WTC11 (cell line): ENCODE data around the gene UTP4. TPM values are rescaled to one million over a fixed set of nuclear protein-coding genes. Genes with fewer than 3 reads are reported as not detected.

ENCODE experiments used
- ATAC-seq: fragments of 200-7000 bp; cut with Tn5 transposase; 2 replicates; pipeline ENCODE4 v1.10.0; 2021; ENCODE audit warnings: mild to moderate bottlenecking, moderate library complexity
- CTCF ChIA-PET: fragments of 300-600 bp; sonication (Branson Sonifier 250); formaldehyde crosslinking; loops from one replicate; lab custom pipeline; 2021; ENCODE audit warnings: antibody characterized with exemption; lab: Charles Lee
- POLR2A ChIA-PET: fragments of 350-600 bp; sonication (Branson Sonifier 250); formaldehyde crosslinking; loops from one replicate; lab custom pipeline; 2021; ENCODE audit warnings: antibody characterized with exemption; lab: Charles Lee
- DNase-seq: peaks from one replicate; pipeline ENCODE4 v3.0.0; 2021; ENCODE audit warnings: low spot score
- H3K27ac Mint-ChIP-seq: 2 replicates; pipeline ENCODE4 v1.8.0; 2021; ENCODE audit warnings: mixed read lengths
- H3K27me3 Mint-ChIP-seq: 2 replicates; pipeline ENCODE4 v1.8.0; 2021; ENCODE audit warnings: low read depth, mild to moderate bottlenecking, moderate library complexity, mixed read lengths
- H3K36me3 Mint-ChIP-seq: 2 replicates; pipeline ENCODE4 v1.8.0; 2021; ENCODE audit warnings: mixed read lengths
- H3K4me1 Mint-ChIP-seq: 2 replicates; pipeline ENCODE4 v1.8.0; 2022; ENCODE audit warnings: mixed read lengths
- H3K4me3 Mint-ChIP-seq: 2 replicates; pipeline ENCODE4 v1.8.0; 2021; ENCODE audit warnings: mild to moderate bottlenecking, moderate library complexity, mixed read lengths
- H3K9me3 Mint-ChIP-seq: 2 replicates; pipeline ENCODE4 v1.8.0; 2021; ENCODE audit warnings: mixed read lengths
- ARID4B ChIP-seq: sonication (generic); formaldehyde crosslinking; IDR thresholded peaks from 2 replicates; pipeline ENCODE4 v1.8.0; 2023; ENCODE audit warnings: missing genetic modification reagents, mild to moderate bottlenecking, borderline replicate concordance
- ATF1 ChIP-seq: sonication (generic); formaldehyde crosslinking; IDR thresholded peaks from 2 replicates; pipeline ENCODE4 v1.8.1; 2023; ENCODE audit warnings: mild to moderate bottlenecking, moderate library complexity, missing genetic modification reagents
- ATF2 ChIP-seq: sonication (generic); formaldehyde crosslinking; IDR thresholded peaks from 2 replicates; pipeline ENCODE4 v1.8.1; 2022; ENCODE audit warnings: low read depth, missing genetic modification reagents, borderline replicate concordance
- ATF3 ChIP-seq: sonication (generic); formaldehyde crosslinking; conservative IDR thresholded peaks from 2 replicates; pipeline ENCODE4 v1.8.1; 2022; ENCODE audit warnings: mild to moderate bottlenecking, missing genetic modification reagents
- FOXJ3 ChIP-seq: sonication (generic); formaldehyde crosslinking; IDR thresholded peaks from 2 replicates; pipeline ENCODE4 v1.9.0; 2021; ENCODE audit warnings: missing genetic modification reagents, mild to moderate bottlenecking, borderline replicate concordance
- FOXP1 ChIP-seq: sonication (generic); formaldehyde crosslinking; IDR thresholded peaks from 2 replicates; pipeline ENCODE4 v1.8.0; 2022; ENCODE audit warnings: missing genetic modification reagents, mild to moderate bottlenecking, moderate library complexity, borderline replicate concordance
- IRF2 ChIP-seq: sonication (generic); formaldehyde crosslinking; IDR thresholded peaks from 2 replicates; pipeline ENCODE4 v1.8.0; 2022; ENCODE audit warnings: low read depth, missing genetic modification reagents, borderline replicate concordance
- MYBL2 ChIP-seq: sonication (generic); formaldehyde crosslinking; IDR thresholded peaks from 2 replicates; pipeline ENCODE4 v1.8.1; 2023; ENCODE audit warnings: mild to moderate bottlenecking, moderate library complexity, missing genetic modification reagents
- NFE2L1 ChIP-seq: sonication (generic); formaldehyde crosslinking; IDR thresholded peaks from 2 replicates; pipeline ENCODE4 v1.8.1; 2023; ENCODE audit warnings: missing genetic modification reagents
- NFYB ChIP-seq: sonication (generic); formaldehyde crosslinking; conservative IDR thresholded peaks from 2 replicates; pipeline ENCODE4 v1.8.0; 2022; ENCODE audit warnings: low read depth, missing genetic modification reagents
- PRRX2 ChIP-seq: fragments of 250-450 bp; sonication (Bioruptor Pico); IDR thresholded peaks from 2 replicates; pipeline ENCODE4 v1.8.0; 2021; ENCODE audit warnings: mild to moderate bottlenecking
- ZNF263 ChIP-seq: sonication (generic); formaldehyde crosslinking; IDR thresholded peaks from 2 replicates; pipeline ENCODE4 v1.8.1; 2022; ENCODE audit warnings: low read depth, mild to moderate bottlenecking, moderate library complexity, missing genetic modification reagents
- ZNF416 ChIP-seq: fragments of 250-450 bp; sonication (Bioruptor Pico); IDR thresholded peaks from 2 replicates; pipeline ENCODE4 v1.9.0; 2021; ENCODE audit warnings: mild to moderate bottlenecking, inconsistent platforms
- ZNF512 ChIP-seq: sonication (generic); formaldehyde crosslinking; IDR thresholded peaks from 2 replicates; pipeline ENCODE4 v1.8.1; 2022; ENCODE audit warnings: missing genetic modification reagents, borderline replicate concordance
- ZSCAN18 ChIP-seq: fragments of 250-450 bp; sonication (Bioruptor Pico); IDR thresholded peaks from 2 replicates; pipeline ENCODE4 v2.1.2; 2022; ENCODE audit warnings: mild to moderate bottlenecking, moderate library complexity
- total RNA-seq: library from RNA; stranded (reverse); gene quantifications from 3 replicates; pipeline ENCODE4 v1.2.3, GENCODE V29; 2021
- TF ChIP-seq, protein P1 (sequence below): sonication (generic); formaldehyde crosslinking; IDR thresholded peaks from 2 replicates; pipeline ENCODE4 v1.8.1; 2023; ENCODE audit warnings: mild to moderate bottlenecking, moderate library complexity, missing genetic modification reagents
- TF ChIP-seq, protein P2 (sequence below): fragments of 250-450 bp; sonication (Bioruptor Pico); conservative IDR thresholded peaks from 2 replicates; pipeline ENCODE4 v1.9.0; 2021; ENCODE audit warnings: mild to moderate bottlenecking

Gene UTP4
- total RNA-seq, 1 experiment from 2014 or later, result 85.7 TPM

DNA sequence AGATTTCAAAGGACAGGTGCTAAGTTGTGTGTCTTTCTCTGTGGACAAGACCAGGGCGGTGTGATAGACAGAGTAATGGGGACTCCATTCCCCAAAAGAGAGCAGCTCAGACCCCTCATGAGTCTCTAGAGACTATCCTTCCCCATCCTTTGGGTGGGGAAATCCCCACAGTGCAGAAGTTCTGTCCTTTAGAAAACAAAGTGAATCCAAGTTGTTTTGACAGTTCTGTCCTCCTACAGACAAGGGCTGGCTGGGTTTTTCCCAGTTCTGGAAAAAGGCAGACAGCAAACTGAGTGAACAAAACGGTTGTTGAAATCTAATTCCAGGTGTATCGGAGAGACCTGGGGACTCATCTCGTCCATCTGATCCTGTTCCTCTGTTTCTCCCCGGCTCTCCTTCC lies 37.9 kb upstream of the UTP4 start:
- Mint-ChIP-seq H3K36me3 (no peaks in the 10 kb centered on the region), H3K4me1 (peaks cover 38% of the 10 kb centered on the region), H3K27me3 (no peaks in the 10 kb centered on the region), H3K27ac (no peak overlapping the region), H3K4me3 (no peak overlapping the region), H3K9me3 (no peaks in the 10 kb centered on the region)
- no peak for TF ChIP-seq PRRX2 (CRISPR knock-in tag)
- TF ChIP-seq, protein P1, sequence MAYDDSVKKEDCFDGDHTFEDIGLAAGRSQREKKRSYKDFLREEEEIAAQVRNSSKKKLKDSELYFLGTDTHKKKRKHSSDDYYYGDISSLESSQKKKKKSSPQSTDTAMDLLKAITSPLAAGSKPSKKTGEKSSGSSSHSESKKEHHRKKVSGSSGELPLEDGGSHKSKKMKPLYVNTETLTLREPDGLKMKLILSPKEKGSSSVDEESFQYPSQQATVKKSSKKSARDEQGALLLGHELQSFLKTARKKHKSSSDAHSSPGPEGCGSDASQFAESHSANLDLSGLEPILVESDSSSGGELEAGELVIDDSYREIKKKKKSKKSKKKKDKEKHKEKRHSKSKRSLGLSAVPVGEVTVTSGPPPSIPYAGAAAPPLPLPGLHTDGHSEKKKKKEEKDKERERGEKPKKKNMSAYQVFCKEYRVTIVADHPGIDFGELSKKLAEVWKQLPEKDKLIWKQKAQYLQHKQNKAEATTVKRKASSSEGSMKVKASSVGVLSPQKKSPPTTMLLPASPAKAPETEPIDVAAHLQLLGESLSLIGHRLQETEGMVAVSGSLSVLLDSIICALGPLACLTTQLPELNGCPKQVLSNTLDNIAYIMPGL, result no peak
- TF ChIP-seq ARID4B (CRISPR knock-in tag), result no peak
- TF ChIP-seq ATF2 (CRISPR knock-in tag), result no peak
- no peak for TF ChIP-seq NFE2L1 (CRISPR knock-in tag)
- TF ChIP-seq NFYB (CRISPR knock-in tag), result no peak
- no peak for TF ChIP-seq MYBL2 (CRISPR knock-in tag)
- no peak for TF ChIP-seq ATF1 (CRISPR knock-in tag)
- no peak for TF ChIP-seq ZNF263 (CRISPR knock-in tag)
- TF ChIP-seq IRF2 (CRISPR knock-in tag), result no peak
- no peak for TF ChIP-seq ATF3
- no peak for TF ChIP-seq FOXP1 (CRISPR knock-in tag)
- no peak for TF ChIP-seq ZNF416
- TF ChIP-seq, protein P2, sequence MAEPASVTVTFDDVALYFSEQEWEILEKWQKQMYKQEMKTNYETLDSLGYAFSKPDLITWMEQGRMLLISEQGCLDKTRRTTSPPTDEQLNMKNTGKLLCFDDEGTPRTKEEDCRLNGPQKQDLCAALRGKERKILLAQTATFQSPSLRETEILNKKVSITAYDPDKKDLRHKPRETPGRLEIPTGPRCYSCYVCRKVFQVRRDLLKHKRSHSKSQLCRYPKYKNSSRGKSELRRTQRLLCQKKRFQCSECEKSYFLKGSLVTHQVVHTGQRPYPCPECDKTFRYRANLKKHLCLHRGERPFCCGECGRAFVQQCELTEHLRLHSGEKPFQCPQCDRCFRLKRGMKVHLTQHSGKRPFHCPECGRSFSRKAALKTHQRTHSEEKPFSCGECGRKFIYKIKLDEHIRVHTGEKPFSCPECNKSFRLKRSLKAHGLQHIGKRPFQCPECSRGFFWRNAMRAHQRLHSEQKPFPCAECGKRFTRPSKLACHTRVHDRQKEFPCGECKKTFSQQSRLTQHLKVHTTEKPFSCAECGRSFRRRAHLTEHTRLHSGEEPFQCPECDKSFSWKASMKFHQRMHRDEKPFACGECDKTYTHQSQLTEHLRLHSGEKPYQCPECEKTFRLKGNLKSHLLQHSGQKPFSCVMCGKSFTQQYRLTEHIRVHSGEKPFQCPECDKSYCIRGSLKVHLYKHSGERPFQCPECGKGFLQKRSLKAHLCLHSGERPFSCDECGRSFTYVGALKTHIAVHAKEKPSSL, result no peak
- no peak for TF ChIP-seq FOXJ3 (CRISPR knock-in tag)
- TF ChIP-seq ZNF512 (CRISPR knock-in tag), result no peak
- no peak for TF ChIP-seq ZSCAN18 (CRISPR knock-in tag)
- ChIA-PET CTCF (interaction anchor here (0.7 to 1.0 kb wide), 4 partner anchors 10 to 43 kb away, joined by 3 to 8 read pairs (median 4); no protein-coding TSS in a partner anchor), POLR2A (interaction anchor here (0.5 to 0.6 kb wide), 4 partner anchors 49 to 207 kb away, joined by 3 to 9 read pairs (median 4); no protein-coding TSS in a partner anchor)
- ATAC-seq, result no peak
- DNase-seq, result no peak
